ENCODE data around the gene CASZ1.

- TF ChIP-seq CTCF (IDR thresholded peaks at IDR 0.05): no peak
- TF ChIP-seq POLR2A (IDR thresholded peaks at IDR 0.05): no peak
- TF ChIP-seq EP300 (IDR thresholded peaks at IDR 0.05; ENCODE audit: low read depth): no peak
- TF ChIP-seq POLR2AphosphoS5 (IDR thresholded peaks at IDR 0.05): no peak
Observed at GRCh38 chr1:10639775-10640578, 156.5 kb downstream of the CASZ1 start.
